Activated CD8-positive, alpha-beta memory T cell treated with anti-CD3 and anti-CD28 coated beads, Interleukin-2, amount 10 ng/mL, durations not matched to agents 7 days and 5 days (primary cell): ENCODE data around the gene ALB. TPM values are rescaled to one million over a fixed set of nuclear protein-coding genes. Genes with fewer than 3 reads are reported as not detected.
"Not testable (repeated sequence)": the region's sequence is repeated elsewhere in the genome, so short reads cannot be mapped to it uniquely, and the experiment has no call there.

Experiments used
- ATAC-seq: fragments of 150-1000 bp; cut with Tn5 transposase; one replicate; pipeline ENCODE4 v1.10.0; 2021; ENCODE audit warnings: moderate library complexity
- CTCF ChIA-PET: fragments of 350-600 bp; sonication (Branson Sonifier 250); formaldehyde crosslinking; loops from one replicate; lab custom pipeline; 2021; ENCODE audit warnings: antibody characterized with exemption; lab: Charles Lee
- DNase-seq: peaks from one replicate; pipeline ENCODE4 v3.0.0-alpha.2; 2020
- H3K27ac Mint-ChIP-seq: one replicate; pipeline ENCODE4 v1.8.0; 2021; ENCODE audit warnings: mild to moderate bottlenecking, mixed read lengths
- H3K27me3 Mint-ChIP-seq: one replicate; pipeline ENCODE4 v1.8.0; 2021; ENCODE audit warnings: mixed read lengths
- H3K36me3 Mint-ChIP-seq: one replicate; pipeline ENCODE4 v1.8.0; 2021; ENCODE audit warnings: mild to moderate bottlenecking, mixed read lengths
- H3K4me1 Mint-ChIP-seq: one replicate; pipeline ENCODE4 v1.8.0; 2021; ENCODE audit warnings: mixed read lengths
- H3K4me3 Mint-ChIP-seq: one replicate; pipeline ENCODE4 v1.8.0; 2021; ENCODE audit warnings: mild to moderate bottlenecking, moderate library complexity, mixed read lengths
- H3K9me3 Mint-ChIP-seq: one replicate; pipeline ENCODE4 v1.8.0; 2022; ENCODE audit warnings: low read depth, mixed read lengths
- total RNA-seq, 2 experiments: library from RNA; stranded (reverse); gene quantifications; one replicate each; pipeline ENCODE4 v1.2.3, GENCODE V29; 2021

ALB gene
- total RNA-seq, result not detected

GRCh38 chr4:73404042-73404441, at the start of gene ALB:
Gene ALB (plus strand): TSS chr4:73404287. CDS start chr4:73404328, 41 bp downstream.
- H3K4me1 Mint-ChIP-seq, result no peaks in the 10 kb centered on the region
- CTCF ChIA-PET, result no interaction called here
- no peaks in the 10 kb centered on the region for H3K36me3 Mint-ChIP-seq
- no peak for DNase-seq
- H3K4me3 Mint-ChIP-seq, result no peak within 1 kb of the TSS
- no peak within 1 kb of the TSS for H3K27ac Mint-ChIP-seq
- no peaks in the 10 kb centered on the region for H3K27me3 Mint-ChIP-seq
- ATAC-seq, result no peak
- no peaks in the 10 kb centered on the region for H3K9me3 Mint-ChIP-seq

- H3K9me3 Mint-ChIP-seq, ATAC-seq, H3K4me1 Mint-ChIP-seq, H3K36me3 Mint-ChIP-seq, H3K4me3 Mint-ChIP-seq, H3K27me3 Mint-ChIP-seq, DNase-seq, CTCF ChIA-PET, H3K27ac Mint-ChIP-seq: not testable (repeated sequence)
Measured at GRCh38 chr4:73357174-73357573, 46.9 kb upstream of the ALB start.

GRCh38 chr4:73369506-73370199, 34.4 kb upstream of the ALB start:
- H3K27me3 Mint-ChIP-seq, DNase-seq, ATAC-seq, H3K27ac Mint-ChIP-seq, H3K4me3 Mint-ChIP-seq, H3K9me3 Mint-ChIP-seq, H3K36me3 Mint-ChIP-seq, CTCF ChIA-PET, H3K4me1 Mint-ChIP-seq: not testable (repeated sequence)

- Mint-ChIP-seq H3K36me3 (no peaks in the 10 kb centered on the region), H3K9me3 (no peaks in the 10 kb centered on the region), H3K4me3 (no peak overlapping the region), H3K27me3 (peaks cover 3% of the 10 kb centered on the region), H3K27ac (no peak overlapping the region), H3K4me1 (no peaks in the 10 kb centered on the region)
- DNase-seq (no peak), ATAC-seq (no peak)
- CTCF ChIA-PET, result no interaction called here
Measured at GRCh38 chr4:73375328-73375741, 28.8 kb upstream of the ALB start.

- Mint-ChIP-seq H3K4me3 (no peak overlapping the region), H3K27me3 (peaks cover 3% of the 10 kb centered on the region), H3K27ac (no peak overlapping the region), H3K9me3 (no peaks in the 10 kb centered on the region), H3K4me1 (no peaks in the 10 kb centered on the region), H3K36me3 (no peaks in the 10 kb centered on the region)
- ATAC-seq, result no peak
- DNase-seq, result no peak
- CTCF ChIA-PET, result no interaction called here
Measured at GRCh38 chr4:73376251-73376650, 27.8 kb upstream of the ALB start.

- Mint-ChIP-seq H3K4me1 (no peaks in the 10 kb centered on the region), H3K9me3 (no peaks in the 10 kb centered on the region), H3K4me3 (no peak overlapping the region), H3K27me3 (peaks cover 3% of the 10 kb centered on the region), H3K27ac (no peak overlapping the region), H3K36me3 (no peaks in the 10 kb centered on the region)
- DNase-seq (no peak), ATAC-seq (no peak)
- CTCF ChIA-PET, result no interaction called here
Measured at GRCh38 chr4:73376976-73377375, 27.1 kb upstream of the ALB start.

- Mint-ChIP-seq H3K27me3 (peaks cover 5% of the 10 kb centered on the region), H3K27ac (no peak overlapping the region), H3K9me3 (no peaks in the 10 kb centered on the region), H3K4me3 (no peak overlapping the region), H3K4me1 (no peaks in the 10 kb centered on the region), H3K36me3 (no peaks in the 10 kb centered on the region)
- no peak for DNase-seq
- ATAC-seq, result no peak
- CTCF ChIA-PET, result no interaction called here
Measured at GRCh38 chr4:73378887-73379286, 25.2 kb upstream of the ALB start.

- Mint-ChIP-seq H3K27me3 (peaks cover 5% of the 10 kb centered on the region), H3K27ac (no peak overlapping the region), H3K9me3 (no peaks in the 10 kb centered on the region), H3K36me3 (no peaks in the 10 kb centered on the region), H3K4me1 (no peaks in the 10 kb centered on the region), H3K4me3 (no peak overlapping the region)
- CTCF ChIA-PET, result no interaction called here
- DNase-seq (no peak), ATAC-seq (no peak)
Measured at GRCh38 chr4:73379946-73380345, 24.1 kb upstream of the ALB start.

- H3K27me3 Mint-ChIP-seq, result peaks cover 2% of the 10 kb centered on the region
- no peak overlapping the region for H3K27ac Mint-ChIP-seq
- no peaks in the 10 kb centered on the region for H3K4me1 Mint-ChIP-seq
- DNase-seq (no peak), ATAC-seq (no peak)
- H3K36me3 Mint-ChIP-seq, result no peaks in the 10 kb centered on the region
- H3K9me3 Mint-ChIP-seq, result no peaks in the 10 kb centered on the region
- CTCF ChIA-PET, result no interaction called here
- no peak overlapping the region for H3K4me3 Mint-ChIP-seq
Measured at GRCh38 chr4:73381214-73381613, 22.9 kb upstream of the ALB start.

- ATAC-seq, result no peak
- Mint-ChIP-seq H3K4me1 (no peaks in the 10 kb centered on the region), H3K36me3 (no peaks in the 10 kb centered on the region), H3K27me3 (peaks cover 2% of the 10 kb centered on the region), H3K27ac (no peak overlapping the region), H3K9me3 (no peaks in the 10 kb centered on the region), H3K4me3 (no peak overlapping the region)
- CTCF ChIA-PET, result no interaction called here
- DNase-seq, result no peak
Measured at GRCh38 chr4:73383452-73383851, 20.6 kb upstream of the ALB start.

- peaks cover 2% of the 10 kb centered on the region for H3K27me3 Mint-ChIP-seq
- ATAC-seq, result no peak
- CTCF ChIA-PET, result no interaction called here
- no peak overlapping the region for H3K4me3 Mint-ChIP-seq
- DNase-seq, result no peak
- no peaks in the 10 kb centered on the region for H3K9me3 Mint-ChIP-seq
- no peaks in the 10 kb centered on the region for H3K4me1 Mint-ChIP-seq
- H3K27ac Mint-ChIP-seq, result no peak overlapping the region
- no peaks in the 10 kb centered on the region for H3K36me3 Mint-ChIP-seq
Measured at GRCh38 chr4:73387552-73387951, 16.5 kb upstream of the ALB start.

GRCh38 chr4:73388887-73389286, 15.2 kb upstream of the ALB start:
- no peak for ATAC-seq
- CTCF ChIA-PET, result no interaction called here
- no peak for DNase-seq
- no peak overlapping the region for H3K4me3 Mint-ChIP-seq
- H3K27me3 Mint-ChIP-seq, result no peaks in the 10 kb centered on the region
- H3K9me3 Mint-ChIP-seq, result no peaks in the 10 kb centered on the region
- no peak overlapping the region for H3K27ac Mint-ChIP-seq
- no peaks in the 10 kb centered on the region for H3K36me3 Mint-ChIP-seq
- no peaks in the 10 kb centered on the region for H3K4me1 Mint-ChIP-seq

- H3K27me3 Mint-ChIP-seq, H3K4me3 Mint-ChIP-seq, CTCF ChIA-PET, H3K4me1 Mint-ChIP-seq, H3K27ac Mint-ChIP-seq, H3K9me3 Mint-ChIP-seq, DNase-seq, ATAC-seq, H3K36me3 Mint-ChIP-seq: not testable (repeated sequence)
Measured at GRCh38 chr4:73389663-73390062, 14.4 kb upstream of the ALB start.

GRCh38 chr4:73391774-73392173, 12.3 kb upstream of the ALB start:
- DNase-seq, result no peak
- CTCF ChIA-PET, result no interaction called here

GRCh38 chr4:73392936-73393335, 11.2 kb upstream of the ALB start:
- no peaks in the 10 kb centered on the region for H3K36me3 Mint-ChIP-seq
- no peak overlapping the region for H3K4me3 Mint-ChIP-seq
- CTCF ChIA-PET, result no interaction called here

More at GRCh38 chr4:73391774-73392173, 12.3 kb upstream of the ALB start:
- H3K9me3 Mint-ChIP-seq, result no peaks in the 10 kb centered on the region
- H3K36me3 Mint-ChIP-seq, result no peaks in the 10 kb centered on the region
- no peak for ATAC-seq
- H3K4me3 Mint-ChIP-seq, result no peak overlapping the region
- no peaks in the 10 kb centered on the region for H3K4me1 Mint-ChIP-seq
- H3K27me3 Mint-ChIP-seq, result no peaks in the 10 kb centered on the region
- H3K27ac Mint-ChIP-seq, result no peak overlapping the region

More at GRCh38 chr4:73392936-73393335, 11.2 kb upstream of the ALB start:
- DNase-seq (no peak), ATAC-seq (no peak)
- no peaks in the 10 kb centered on the region for H3K4me1 Mint-ChIP-seq
- no peak overlapping the region for H3K27ac Mint-ChIP-seq
- no peaks in the 10 kb centered on the region for H3K9me3 Mint-ChIP-seq
- H3K27me3 Mint-ChIP-seq, result no peaks in the 10 kb centered on the region
